Vagina (tissue), 2 donors: ENCODE measurements around the gene DGKQ.

Experiments
- POLR2A ChIP-seq, 2 donors: fragments of 450-650 bp; IDR thresholded peaks; one replicate each; pipeline ENCODE4 v1.6.1; 2017; ENCODE audit warnings: antibody characterized with exemption in 2 of 2, mild to moderate bottlenecking in 2 of 2, moderate library complexity in 2 of 2
- POLR2AphosphoS5 ChIP-seq, 2 donors: sonication (generic); formaldehyde crosslinking; IDR thresholded peaks; one replicate each; pipeline ENCODE4 v1.9.0; 2017; ENCODE audit warnings: antibody characterized with exemption in 2 of 2, mild to moderate bottlenecking in 2 of 2, low read depth in 1 of 2; ENCODE audit not compliant: insufficient read depth in 1 of 2
- TF ChIP-seq, protein P1 (sequence below), 3 experiments: fragments of 450-650 bp in 2 of 3; fragments of 200-600 bp in 1 of 3; sonication (generic) in 1 of 3; IDR thresholded peaks; one replicate each; pipeline ENCODE4 v1.5.1; 2017 to 2019; ENCODE audit warnings: antibody characterized with exemption in 3 of 3, mild to moderate bottlenecking in 2 of 3, moderate library complexity in 2 of 3

DNA sequence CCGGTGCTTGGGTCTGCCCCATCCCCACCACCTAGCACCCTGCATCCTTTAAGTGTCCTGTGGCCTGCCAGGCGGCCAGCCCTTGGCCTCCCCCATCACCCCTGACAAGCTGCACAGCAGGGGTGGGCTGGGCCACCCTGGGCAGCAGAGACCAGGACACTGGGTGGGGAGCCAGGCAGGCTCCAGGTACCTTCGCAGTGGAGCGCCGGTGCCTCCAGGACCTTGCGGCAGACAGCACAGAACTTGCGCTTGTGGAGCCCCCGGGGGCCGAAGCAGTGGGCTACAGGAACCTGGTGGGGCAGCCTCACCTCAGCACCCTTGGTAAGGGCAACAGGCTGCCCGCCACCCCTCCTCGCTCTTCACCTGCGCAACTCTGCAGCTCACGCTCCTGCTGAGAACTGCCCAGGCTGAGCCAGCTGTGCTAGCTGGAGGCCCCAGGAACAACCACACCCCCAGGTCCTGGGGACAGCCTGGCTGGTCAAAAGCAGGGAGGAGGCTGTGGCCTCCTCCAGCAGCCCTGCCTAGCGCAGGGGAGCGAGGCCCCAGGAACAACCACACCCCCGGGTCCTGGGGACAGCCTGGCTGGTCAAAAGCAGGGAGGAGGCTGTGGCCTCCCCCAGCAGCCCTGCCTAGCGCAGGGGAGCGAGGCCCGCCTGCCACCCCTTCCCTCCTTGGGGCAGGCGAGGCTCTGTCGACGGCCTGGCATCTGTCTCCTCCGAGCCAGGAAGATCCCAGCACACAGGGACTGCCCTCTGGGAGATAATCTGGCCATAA lies 4.6 kb downstream of the DGKQ start:
- TF ChIP-seq, protein P1, sequence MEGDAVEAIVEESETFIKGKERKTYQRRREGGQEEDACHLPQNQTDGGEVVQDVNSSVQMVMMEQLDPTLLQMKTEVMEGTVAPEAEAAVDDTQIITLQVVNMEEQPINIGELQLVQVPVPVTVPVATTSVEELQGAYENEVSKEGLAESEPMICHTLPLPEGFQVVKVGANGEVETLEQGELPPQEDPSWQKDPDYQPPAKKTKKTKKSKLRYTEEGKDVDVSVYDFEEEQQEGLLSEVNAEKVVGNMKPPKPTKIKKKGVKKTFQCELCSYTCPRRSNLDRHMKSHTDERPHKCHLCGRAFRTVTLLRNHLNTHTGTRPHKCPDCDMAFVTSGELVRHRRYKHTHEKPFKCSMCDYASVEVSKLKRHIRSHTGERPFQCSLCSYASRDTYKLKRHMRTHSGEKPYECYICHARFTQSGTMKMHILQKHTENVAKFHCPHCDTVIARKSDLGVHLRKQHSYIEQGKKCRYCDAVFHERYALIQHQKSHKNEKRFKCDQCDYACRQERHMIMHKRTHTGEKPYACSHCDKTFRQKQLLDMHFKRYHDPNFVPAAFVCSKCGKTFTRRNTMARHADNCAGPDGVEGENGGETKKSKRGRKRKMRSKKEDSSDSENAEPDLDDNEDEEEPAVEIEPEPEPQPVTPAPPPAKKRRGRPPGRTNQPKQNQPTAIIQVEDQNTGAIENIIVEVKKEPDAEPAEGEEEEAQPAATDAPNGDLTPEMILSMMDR (IDR thresholded peaks at IDR 0.05) = no peak
- TF ChIP-seq POLR2A (IDR thresholded peaks at IDR 0.05) (no peak), POLR2AphosphoS5 (IDR thresholded peaks at IDR 0.05; ENCODE audit: insufficient read depth in 1 of 2, low read depth in 1 of 2) (no peak)
